Measurements from ENCODE around the gene YTHDC1. TPM values are rescaled to one million over a fixed set of nuclear protein-coding genes. Genes with fewer than 3 reads are reported as not detected.

The YTHDC1 gene
- total and polyA plus RNA-seq, 8 donors: 31.1 to 58.8 (median 37.9) TPM

DNA sequence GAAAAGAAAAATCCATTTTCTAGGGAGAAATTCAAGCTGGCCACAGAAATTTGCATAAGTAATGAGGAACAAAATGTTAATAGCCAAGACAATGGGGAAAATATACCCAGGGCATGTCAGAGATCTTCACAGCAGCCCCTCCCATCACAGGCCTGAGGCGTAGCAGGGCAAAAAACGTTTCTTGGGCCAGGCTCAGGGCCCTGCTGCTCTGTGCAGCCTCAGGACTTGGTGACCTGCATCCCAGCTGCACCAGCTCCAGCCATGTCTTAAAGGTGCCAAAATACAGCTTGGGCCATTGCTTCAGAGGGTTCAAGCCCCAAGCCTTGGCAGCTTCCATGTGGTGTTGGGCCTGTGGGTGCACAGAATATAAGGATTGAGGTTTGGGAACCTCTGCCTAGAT, 72.3 kb downstream of the YTHDC1 start:
- DNase-seq (no peak), ATAC-seq (no peak), FAIRE-seq (no peak)
- TF ChIP-seq CTCF (IDR thresholded peaks at IDR 0.05): no peak
- H3K4me3 ChIP-seq: no peak overlapping the region
- intact Hi-C loops (cut with DNase I): loop anchor here in 2 of 3 donors (5.0 to 10.0 kb wide), 2 partner anchors 95 to 97 kb away; no protein-coding TSS in a partner anchor
- H3K36me3 ChIP-seq: no peaks in the 10 kb centered on the region
- H3K4me1 ChIP-seq: no peaks in the 10 kb centered on the region
- no peaks in the 10 kb centered on the region for H3K9me3 ChIP-seq
- H3K27me3 ChIP-seq: no peaks in the 10 kb centered on the region
- WGBS, 2 donors: 60 to 74% methylated on average over 2 of the region's 2 CpGs
- no peak overlapping the region for H3K27ac ChIP-seq

DNA sequence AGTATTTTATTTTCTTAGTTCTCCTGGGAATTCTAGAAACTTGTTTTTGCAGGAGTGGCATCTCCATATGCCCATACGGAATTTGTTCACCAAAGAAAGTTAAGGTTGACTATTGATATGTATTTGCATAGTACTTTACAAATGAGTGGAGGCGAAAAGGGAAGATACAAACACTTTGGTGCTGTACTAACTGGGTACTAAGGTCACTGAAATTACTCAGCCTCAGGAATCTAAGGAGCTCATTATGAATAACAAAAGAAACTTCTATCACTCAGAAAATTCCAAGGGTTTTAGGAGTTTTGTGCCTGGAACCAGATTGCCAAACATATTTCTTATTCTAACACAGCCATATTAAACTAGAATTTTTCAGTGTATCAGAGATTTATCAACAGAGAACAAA, 77.0 kb downstream of the YTHDC1 start:
- FAIRE-seq (no peak), ATAC-seq (no peak), DNase-seq (no peak)
- H3K4me1 ChIP-seq: no peaks in the 10 kb centered on the region
- no peak overlapping the region for H3K4me3 ChIP-seq
- no peak for TF ChIP-seq CTCF (IDR thresholded peaks at IDR 0.05)
- no peak overlapping the region for H3K27ac ChIP-seq
- WGBS, 2 donors: 61 to 70% methylated on average over 2 of the region's 2 CpGs
- no peaks in the 10 kb centered on the region for H3K27me3 ChIP-seq
- no peaks in the 10 kb centered on the region for H3K9me3 ChIP-seq
- no peaks in the 10 kb centered on the region for H3K36me3 ChIP-seq
- intact Hi-C loops (cut with DNase I): loop anchor here in 2 of 3 donors (5.0 to 10.0 kb wide), 2 partner anchors 102 to 104 kb away; no protein-coding TSS in a partner anchor

GRCh38 chr4:68272380-68272779, 77.5 kb downstream of the YTHDC1 start:
- ATAC-seq (peak in 2 of 4 donors; percentile 17 to 32), DNase-seq (no peak), FAIRE-seq (no peak)
- Histone ChIP-seq H3K27ac (no peak overlapping the region), H3K4me1 (no peaks in the 10 kb centered on the region), H3K9me3 (no peaks in the 10 kb centered on the region), H3K4me3 (peak overlapping the region in 1 of 4 donors; percentile 10), H3K27me3 (no peaks in the 10 kb centered on the region), H3K36me3 (no peaks in the 10 kb centered on the region)
- intact Hi-C loops (cut with DNase I): loop anchor here in 2 of 3 donors (5.0 to 10.0 kb wide), 2 partner anchors 102 to 105 kb away; no protein-coding TSS in a partner anchor
- WGBS, 2 donors: 64 to 80% methylated on average over 2 of the region's 2 CpGs
- no peak for TF ChIP-seq CTCF (IDR thresholded peaks at IDR 0.05)

GRCh38 chr4:68271851-68272357, 78.0 kb downstream of the YTHDC1 start:
- no peaks in the 10 kb centered on the region for H3K36me3 ChIP-seq
- no peak overlapping the region for H3K27ac ChIP-seq
- peak overlapping the region in 1 of 4 donors; percentile 10 for H3K4me3 ChIP-seq
- peak; percentile 55 to 73 (median 64) for TF ChIP-seq CTCF (IDR thresholded peaks at IDR 0.05)
- DNase-seq (no peak), ATAC-seq (peak; percentile 80 to 96 (median 91)), FAIRE-seq (peak; percentile 97)
- WGBS, 2 donors: 33 to 38% methylated on average over 11 of the region's 11 CpGs
- intact Hi-C loops (cut with DNase I): loop anchor here in 2 of 3 donors (5.0 to 10.0 kb wide), 2 partner anchors 103 to 105 kb away; no protein-coding TSS in a partner anchor
- H3K9me3 ChIP-seq: no peaks in the 10 kb centered on the region
- H3K27me3 ChIP-seq: no peaks in the 10 kb centered on the region
- no peaks in the 10 kb centered on the region for H3K4me1 ChIP-seq

- no peaks in the 10 kb centered on the region for H3K27me3 ChIP-seq
- H3K27ac ChIP-seq: no peak overlapping the region
- 27 to 47% methylated on average over 2 of the region's 2 CpGs for WGBS, 2 donors
- no peaks in the 10 kb centered on the region for H3K36me3 ChIP-seq
- TF ChIP-seq CTCF (IDR thresholded peaks at IDR 0.05): no peak
- no peaks in the 10 kb centered on the region for H3K9me3 ChIP-seq
- intact Hi-C loops (cut with DNase I): no loop called here
- no peaks in the 10 kb centered on the region for H3K4me1 ChIP-seq
- DNase-seq (no peak), FAIRE-seq (no peak), ATAC-seq (peak in 1 of 4 donors; percentile 44)
- no peak overlapping the region for H3K4me3 ChIP-seq
These were observed 82.4 kb downstream of the YTHDC1 start for GRCh38 chr4:68267433-68267944.
